MCF 10A (cell line): ENCODE measurements around the gene SORBS2. TPM values are rescaled to one million over a fixed set of nuclear protein-coding genes. Genes with fewer than 3 reads are reported as not detected.

Experiments used
- BruUV-seq: library from RNA; stranded (reverse); fragments of 400-500 nt; replicated peaks from 2 replicates; lab custom pipeline; 2021; lab: Mats Ljungman, UMichigan
- CTCF ChIA-PET: fragments of 300-600 bp; sonication (Branson Sonifier 250); formaldehyde crosslinking; extraction: SDS; loops from one replicate; lab custom pipeline; 2021; ENCODE audit warnings: antibody characterized with exemption, inconsistent platforms; lab: Yijun Ruan, JAX
- POLR2A ChIA-PET: fragments of 300-600, 350-650 bp; sonication (Branson Sonifier 250); formaldehyde crosslinking; extraction: SDS; loops from one replicate; lab custom pipeline; 2020; ENCODE audit warnings: antibody characterized with exemption, inconsistent platforms; lab: Yijun Ruan, JAX
- DNase-seq: peaks from one replicate; pipeline ENCODE4 v3.0.0-alpha.2; 2018; ENCODE audit not compliant: unreplicated experiment
- H3K27ac Mint-ChIP-seq: one replicate; pipeline ENCODE4 v1.8.0; 2022; ENCODE audit warnings: mild to moderate bottlenecking, low read depth, mixed read lengths; ENCODE audit not compliant: unreplicated experiment
- H3K27me3 Mint-ChIP-seq: one replicate; pipeline ENCODE4 v1.8.0; 2022; ENCODE audit warnings: mixed read lengths; ENCODE audit not compliant: insufficient read depth, unreplicated experiment
- H3K36me3 Mint-ChIP-seq: one replicate; pipeline ENCODE4 v1.8.0; 2022; ENCODE audit warnings: mild to moderate bottlenecking, moderate library complexity, mixed read lengths; ENCODE audit not compliant: insufficient read depth, unreplicated experiment
- H3K4me1 Mint-ChIP-seq: one replicate; pipeline ENCODE4 v1.8.0; 2022; ENCODE audit warnings: mixed read lengths; ENCODE audit not compliant: insufficient read depth, unreplicated experiment
- H3K4me3 Mint-ChIP-seq: one replicate; pipeline ENCODE4 v1.8.0; 2022; ENCODE audit warnings: mild to moderate bottlenecking, moderate library complexity, mixed read lengths; ENCODE audit not compliant: unreplicated experiment
- H3K9me3 Mint-ChIP-seq: one replicate; pipeline ENCODE4 v1.8.0; 2022; ENCODE audit warnings: mixed read lengths; ENCODE audit not compliant: unreplicated experiment
- intact Hi-C: fragments of 100-400 bp; cut with micrococcal nuclease; formaldehyde crosslinking; loops from 2 replicates; pipeline ENCODE4 v1.14.1; 2022
- total RNA-seq: library from RNA; stranded (reverse); gene quantifications from 2 replicates; pipeline ENCODE4 v1.2.3, GENCODE V29; 2022
- TF ChIP-seq, protein P1 (sequence below): fragments of 200-600 bp; IDR thresholded peaks from one replicate; pipeline ENCODE4 v1.8.0; 2022; ENCODE audit warnings: antibody characterized with exemption, mild to moderate bottlenecking; ENCODE audit not compliant: unreplicated experiment

SORBS2 gene
- total RNA-seq, 1 experiment from 2014 or later, result 19.3 TPM

- H3K27ac Mint-ChIP-seq, result no peak overlapping the region
- H3K9me3 Mint-ChIP-seq, result peaks cover 8% of the 10 kb centered on the region
- no peaks in the 10 kb centered on the region for H3K27me3 Mint-ChIP-seq
- POLR2A ChIA-PET, result no interaction called here
- H3K4me3 Mint-ChIP-seq, result no peak overlapping the region
- DNase-seq, result no peak
- TF ChIP-seq, protein P1, sequence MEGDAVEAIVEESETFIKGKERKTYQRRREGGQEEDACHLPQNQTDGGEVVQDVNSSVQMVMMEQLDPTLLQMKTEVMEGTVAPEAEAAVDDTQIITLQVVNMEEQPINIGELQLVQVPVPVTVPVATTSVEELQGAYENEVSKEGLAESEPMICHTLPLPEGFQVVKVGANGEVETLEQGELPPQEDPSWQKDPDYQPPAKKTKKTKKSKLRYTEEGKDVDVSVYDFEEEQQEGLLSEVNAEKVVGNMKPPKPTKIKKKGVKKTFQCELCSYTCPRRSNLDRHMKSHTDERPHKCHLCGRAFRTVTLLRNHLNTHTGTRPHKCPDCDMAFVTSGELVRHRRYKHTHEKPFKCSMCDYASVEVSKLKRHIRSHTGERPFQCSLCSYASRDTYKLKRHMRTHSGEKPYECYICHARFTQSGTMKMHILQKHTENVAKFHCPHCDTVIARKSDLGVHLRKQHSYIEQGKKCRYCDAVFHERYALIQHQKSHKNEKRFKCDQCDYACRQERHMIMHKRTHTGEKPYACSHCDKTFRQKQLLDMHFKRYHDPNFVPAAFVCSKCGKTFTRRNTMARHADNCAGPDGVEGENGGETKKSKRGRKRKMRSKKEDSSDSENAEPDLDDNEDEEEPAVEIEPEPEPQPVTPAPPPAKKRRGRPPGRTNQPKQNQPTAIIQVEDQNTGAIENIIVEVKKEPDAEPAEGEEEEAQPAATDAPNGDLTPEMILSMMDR, result no peak
- intact Hi-C loops, result no loop called here
- H3K36me3 Mint-ChIP-seq, result no peaks in the 10 kb centered on the region
- H3K4me1 Mint-ChIP-seq, result no peaks in the 10 kb centered on the region
- CTCF ChIA-PET, result interaction anchor here (0.6 kb wide), 1 partner anchor 178 kb away, joined by 3 read pairs; no protein-coding TSS in a partner anchor
- no TSS peak for BruUV-seq
Observed at GRCh38 chr4:185831125-185831815, 19.3 kb upstream of the SORBS2 start.

- Mint-ChIP-seq H3K9me3 (peaks cover 8% of the 10 kb centered on the region), H3K4me3 (no peak overlapping the region), H3K27me3 (no peaks in the 10 kb centered on the region), H3K27ac (no peak overlapping the region), H3K36me3 (no peaks in the 10 kb centered on the region), H3K4me1 (no peaks in the 10 kb centered on the region)
- TF ChIP-seq, protein P1, result no peak
- CTCF ChIA-PET, result no interaction called here
- DNase-seq, result no peak
- intact Hi-C loops, result no loop called here
- POLR2A ChIA-PET, result interaction anchor here (1.1 to 2.8 kb wide), 2 partner anchors 10 to 20 kb away, joined by 4 to 14 read pairs; no protein-coding TSS in a partner anchor
- no TSS peak for BruUV-seq
Observed at GRCh38 chr4:185830263-185830994, 18.4 kb upstream of the SORBS2 start.

GRCh38 chr4:185826381-185826780 is 14.4 kb upstream of the SORBS2 start:
- Mint-ChIP-seq H3K27ac (no peak overlapping the region), H3K27me3 (no peaks in the 10 kb centered on the region), H3K9me3 (peaks cover 8% of the 10 kb centered on the region), H3K4me3 (no peak overlapping the region), H3K36me3 (no peaks in the 10 kb centered on the region), H3K4me1 (no peaks in the 10 kb centered on the region)
- BruUV-seq, result no TSS peak
- ChIA-PET POLR2A (interaction anchor here (0.6 to 1.2 kb wide), 2 partner anchors 10 to 21 kb away, joined by 3 read pairs; no protein-coding TSS in a partner anchor), CTCF (interaction anchor here (0.6 kb wide), 2 partner anchors 126 to 1017 kb away, joined by 3 to 4 read pairs; no protein-coding TSS in a partner anchor)
- intact Hi-C loops, result no loop called here
- no peak for DNase-seq
- TF ChIP-seq, protein P1, result no peak

GRCh38 chr4:185825737-185826136 is 13.7 kb upstream of the SORBS2 start:
- CTCF ChIA-PET, result no interaction called here
- no TSS peak for BruUV-seq
- DNase-seq, result no peak
- no peaks in the 10 kb centered on the region for H3K27me3 Mint-ChIP-seq
- H3K36me3 Mint-ChIP-seq, result no peaks in the 10 kb centered on the region
- TF ChIP-seq, protein P1, result no peak
- H3K9me3 Mint-ChIP-seq, result peaks cover 2% of the 10 kb centered on the region
- H3K27ac Mint-ChIP-seq, result no peak overlapping the region
- intact Hi-C loops, result no loop called here
- no peaks in the 10 kb centered on the region for H3K4me1 Mint-ChIP-seq
- POLR2A ChIA-PET, result interaction anchor here (1.2 kb wide), 1 partner anchor 21 kb away, joined by 3 read pairs; no protein-coding TSS in a partner anchor
- no peak overlapping the region for H3K4me3 Mint-ChIP-seq
